HepG2 (cell line): ENCODE measurements around the gene TOM1L2. TPM values are rescaled to one million over a fixed set of nuclear protein-coding genes. Genes with fewer than 3 reads are reported as not detected.

Experiments
- AHR ChIP-seq: IDR thresholded peaks from 2 replicates; pipeline ENCODE4 v1.6.1; 2018; ENCODE audit warnings: missing genetic modification reagents, missing compliant biosample characterization
- CBX5 ChIP-seq: sonication (generic); formaldehyde crosslinking; IDR thresholded peaks from 2 replicates; pipeline ENCODE4 v1.4.0; 2020; ENCODE audit warnings: missing genetic modification reagents, borderline replicate concordance
- DMTF1 ChIP-seq: sonication (generic); formaldehyde crosslinking; IDR thresholded peaks from 2 replicates; pipeline ENCODE4 v1.4.0; 2020; ENCODE audit warnings: mild to moderate bottlenecking, missing genetic modification reagents
- EZH2 ChIP-seq: conservative IDR thresholded peaks from 2 replicates; pipeline ENCODE4 v1.6.1; 2012; ENCODE audit warnings: mild to moderate bottlenecking, low read depth, low read length, moderate library complexity
- HMGXB4 ChIP-seq, 2 experiments: sonication (generic) in 1 of 2; formaldehyde crosslinking in 1 of 2; IDR thresholded peaks; 2 replicates each; pipeline versions ENCODE4 v1.4.0 to v1.6.1; 2018 to 2020; ENCODE audit warnings: missing genetic modification reagents in 2 of 2, borderline replicate concordance in 1 of 2, low read depth in 1 of 2, mild to moderate bottlenecking in 1 of 2, missing biosample characterization in 1 of 2
- HNF1B ChIP-seq: sonication (generic); formaldehyde crosslinking; IDR thresholded peaks from 2 replicates; pipeline ENCODE4 v1.5.1; 2020; ENCODE audit warnings: mild to moderate bottlenecking, moderate library complexity, missing genetic modification reagents
- HOXA3 ChIP-seq: sonication (generic); formaldehyde crosslinking; IDR thresholded peaks from 2 replicates; pipeline ENCODE4 v1.5.0; 2020; ENCODE audit warnings: missing genetic modification reagents
- REXO4 ChIP-seq: sonication (generic); formaldehyde crosslinking; IDR thresholded peaks from 2 replicates; pipeline ENCODE4 v1.8.0; 2022; ENCODE audit warnings: missing genetic modification reagents, mild to moderate bottlenecking, borderline replicate concordance
- YEATS4 ChIP-seq: sonication (generic); formaldehyde crosslinking; IDR thresholded peaks from 2 replicates; pipeline ENCODE4 v1.4.0; 2020; ENCODE audit warnings: missing genetic modification reagents, borderline replicate concordance
- ZFYVE20 ChIP-seq: sonication (generic); formaldehyde crosslinking; IDR thresholded peaks from 2 replicates; pipeline ENCODE4 v1.8.0; 2023; ENCODE audit warnings: low read depth, mild to moderate bottlenecking, moderate library complexity, missing genetic modification reagents, borderline replicate concordance
- ZMYM2 ChIP-seq: sonication (generic); formaldehyde crosslinking; IDR thresholded peaks from 2 replicates; pipeline ENCODE4 v1.8.0; 2022; ENCODE audit warnings: mild to moderate bottlenecking, missing genetic modification reagents
- ZNF10 ChIP-seq: sonication (generic); formaldehyde crosslinking; IDR thresholded peaks from 2 replicates; pipeline ENCODE4 v1.4.0; 2020; ENCODE audit warnings: mild to moderate bottlenecking, low read depth, missing genetic modification reagents, borderline replicate concordance
- ZNF224 ChIP-seq: sonication (generic); formaldehyde crosslinking; IDR thresholded peaks from 2 replicates; pipeline ENCODE4 v1.5.0; 2020; ENCODE audit warnings: mild to moderate bottlenecking, missing genetic modification reagents
- ZNF543 ChIP-seq: sonication (generic); formaldehyde crosslinking; IDR thresholded peaks from 2 replicates; pipeline ENCODE4 v1.4.0; 2020; ENCODE audit warnings: mild to moderate bottlenecking, missing genetic modification reagents
- ZNF607 ChIP-seq: sonication (generic); formaldehyde crosslinking; IDR thresholded peaks from 2 replicates; pipeline ENCODE4 v1.5.1; 2020; ENCODE audit warnings: missing genetic modification reagents, mild to moderate bottlenecking, borderline replicate concordance
- ZNF83 ChIP-seq: sonication (generic); formaldehyde crosslinking; IDR thresholded peaks from 2 replicates; pipeline ENCODE4 v1.4.0; 2020; ENCODE audit warnings: missing genetic modification reagents, mild to moderate bottlenecking, borderline replicate concordance
- polyA plus RNA-seq, 8 experiments: library from polyadenylated mRNA; depleted of rRNA in 3 of 8; stranded (reverse) in 7 of 8; unstranded in 1 of 8; fragments of >200 nt; fragmentation: Illumina TruSeq in 4 of 8; extraction: Trizol in 4 of 8; gene quantifications; 2 replicates each; pipeline versions ENCODE4 v1.2.1 to v1.2.3, GENCODE V29; 2011 to 2016; ENCODE audit warnings: low read depth in 4 of 8, missing spikeins in 1 of 8, mixed read lengths in 1 of 8; ENCODE audit not compliant: insufficient read depth in 1 of 8
- total RNA-seq, 5 experiments: library from RNA; depleted of rRNA; stranded (reverse); fragments of >200 nt; fragmentation: Illumina TruSeq; extraction: Trizol; gene quantifications; 2 replicates each; pipeline ENCODE4 v1.2.3, GENCODE V29; 2016; ENCODE audit warnings: low read depth in 1 of 5
- TF ChIP-seq, protein P1 (sequence below): sonication (generic); formaldehyde crosslinking; IDR thresholded peaks from 2 replicates; pipeline ENCODE4 v1.9.0; 2022; ENCODE audit warnings: missing genetic modification reagents, mild to moderate bottlenecking, borderline replicate concordance
- TF ChIP-seq, protein P2 (sequence below): sonication (generic); formaldehyde crosslinking; IDR thresholded peaks from 2 replicates; pipeline ENCODE4 v1.4.0; 2020; ENCODE audit warnings: mild to moderate bottlenecking, missing genetic modification reagents

The TOM1L2 gene
- total and polyA plus RNA-seq, 2 of the 13 experiments (the other 11 are each of a cell fraction or from before 2014, with no cell fraction given): 4.7 to 7.4 TPM

DNA sequence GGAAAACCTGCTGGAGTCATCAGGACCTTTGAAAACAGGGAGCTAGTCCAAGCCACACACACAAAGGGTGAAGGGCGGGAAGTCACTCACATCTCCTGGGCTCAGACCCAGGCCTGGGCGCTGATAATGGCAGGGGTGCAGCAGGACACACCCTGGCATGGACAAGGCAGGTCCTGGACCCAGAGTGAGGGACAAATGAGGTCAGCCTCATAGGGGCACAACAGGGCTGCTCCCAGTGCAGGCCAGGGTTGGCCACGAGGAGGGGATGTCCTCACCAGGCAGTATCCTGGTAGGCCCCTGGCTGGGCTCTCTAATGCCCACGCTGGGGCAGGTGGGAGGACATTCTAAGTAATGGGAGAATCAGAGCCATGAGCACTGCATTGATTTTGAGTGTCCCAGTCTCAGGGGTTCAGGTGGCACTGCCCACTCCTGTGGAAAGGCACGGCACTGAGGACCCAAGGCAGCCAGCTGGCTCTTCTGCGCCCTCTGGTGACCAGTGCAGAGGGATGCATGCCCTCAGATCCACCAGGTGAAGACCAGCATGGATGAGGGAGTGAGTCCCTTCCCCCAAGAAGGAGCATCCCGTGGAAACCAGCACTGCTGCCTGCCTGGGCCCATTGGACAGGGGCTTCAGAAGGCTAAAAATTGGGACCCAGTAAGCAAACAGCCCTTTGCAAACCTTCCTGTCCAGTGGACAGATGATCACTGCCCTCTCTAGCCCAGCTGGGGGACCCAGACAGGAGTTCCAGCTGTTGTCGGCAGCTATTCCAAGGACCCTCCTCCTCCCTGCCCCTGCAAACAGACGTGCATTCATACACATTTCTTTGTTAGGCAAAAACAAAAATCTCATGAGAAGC, 112.1 kb downstream of the TOM1L2 start (continued):
- TF ChIP-seq ZNF83 (CRISPR knock-in tag): no peak
- TF ChIP-seq EZH2: no peak
- TF ChIP-seq DMTF1 (CRISPR knock-in tag): no peak
- TF ChIP-seq, protein P1, sequence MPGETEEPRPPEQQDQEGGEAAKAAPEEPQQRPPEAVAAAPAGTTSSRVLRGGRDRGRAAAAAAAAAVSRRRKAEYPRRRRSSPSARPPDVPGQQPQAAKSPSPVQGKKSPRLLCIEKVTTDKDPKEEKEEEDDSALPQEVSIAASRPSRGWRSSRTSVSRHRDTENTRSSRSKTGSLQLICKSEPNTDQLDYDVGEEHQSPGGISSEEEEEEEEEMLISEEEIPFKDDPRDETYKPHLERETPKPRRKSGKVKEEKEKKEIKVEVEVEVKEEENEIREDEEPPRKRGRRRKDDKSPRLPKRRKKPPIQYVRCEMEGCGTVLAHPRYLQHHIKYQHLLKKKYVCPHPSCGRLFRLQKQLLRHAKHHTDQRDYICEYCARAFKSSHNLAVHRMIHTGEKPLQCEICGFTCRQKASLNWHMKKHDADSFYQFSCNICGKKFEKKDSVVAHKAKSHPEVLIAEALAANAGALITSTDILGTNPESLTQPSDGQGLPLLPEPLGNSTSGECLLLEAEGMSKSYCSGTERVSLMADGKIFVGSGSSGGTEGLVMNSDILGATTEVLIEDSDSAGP: peak; percentile 38; the same call in 1 of the 2 replicates
- TF ChIP-seq ZFYVE20: no peak
- peak; percentile 26 to 39; a peak in 1 of 4 replicates for TF ChIP-seq HMGXB4 (CRISPR knock-in tag; IDR thresholded peaks at IDR 0.05; ENCODE audit: borderline replicate concordance in 1 of 2, low read depth in 1 of 2)
- TF ChIP-seq HNF1B: no peak
- no peak for TF ChIP-seq ZNF224 (CRISPR knock-in tag)
- no peak for TF ChIP-seq ZNF543 (CRISPR knock-in tag)
- TF ChIP-seq ZNF607 (CRISPR knock-in tag): no peak
- no peak for TF ChIP-seq CBX5
- no peak for TF ChIP-seq YEATS4 (CRISPR knock-in tag)
- TF ChIP-seq AHR: peak; percentile 58; the same call in 1 of the 2 replicates
- TF ChIP-seq ZNF10 (CRISPR knock-in tag): no peak
- no peak for TF ChIP-seq REXO4 (CRISPR knock-in tag)
- TF ChIP-seq, protein P2, sequence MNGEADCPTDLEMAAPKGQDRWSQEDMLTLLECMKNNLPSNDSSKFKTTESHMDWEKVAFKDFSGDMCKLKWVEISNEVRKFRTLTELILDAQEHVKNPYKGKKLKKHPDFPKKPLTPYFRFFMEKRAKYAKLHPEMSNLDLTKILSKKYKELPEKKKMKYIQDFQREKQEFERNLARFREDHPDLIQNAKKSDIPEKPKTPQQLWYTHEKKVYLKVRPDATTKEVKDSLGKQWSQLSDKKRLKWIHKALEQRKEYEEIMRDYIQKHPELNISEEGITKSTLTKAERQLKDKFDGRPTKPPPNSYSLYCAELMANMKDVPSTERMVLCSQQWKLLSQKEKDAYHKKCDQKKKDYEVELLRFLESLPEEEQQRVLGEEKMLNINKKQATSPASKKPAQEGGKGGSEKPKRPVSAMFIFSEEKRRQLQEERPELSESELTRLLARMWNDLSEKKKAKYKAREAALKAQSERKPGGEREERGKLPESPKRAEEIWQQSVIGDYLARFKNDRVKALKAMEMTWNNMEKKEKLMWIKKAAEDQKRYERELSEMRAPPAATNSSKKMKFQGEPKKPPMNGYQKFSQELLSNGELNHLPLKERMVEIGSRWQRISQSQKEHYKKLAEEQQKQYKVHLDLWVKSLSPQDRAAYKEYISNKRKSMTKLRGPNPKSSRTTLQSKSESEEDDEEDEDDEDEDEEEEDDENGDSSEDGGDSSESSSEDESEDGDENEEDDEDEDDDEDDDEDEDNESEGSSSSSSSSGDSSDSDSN (CRISPR knock-in tag): no peak
- peak; percentile 45; the same call in 1 of the 2 replicates for TF ChIP-seq HOXA3 (CRISPR knock-in tag)
- TF ChIP-seq ZMYM2 (CRISPR knock-in tag): no peak
